RPMI7951 (cell line): ENCODE measurements around the gene IGF1R. TPM values are rescaled to one million over a fixed set of nuclear protein-coding genes. Genes with fewer than 3 reads are reported as not detected.

Experiments
- DNase-seq: peaks from one replicate; pipeline ENCODE4 v3.0.0-alpha.2; 2012; ENCODE audit warnings: low read depth
- total RNA-seq: library from RNA; depleted of rRNA; stranded (reverse); fragments of >200 nt; shearing (Covaris generic); gene quantifications from 2 replicates; pipeline ENCODE4 v1.2.3, GENCODE V29; 2014

Gene IGF1R
- total RNA-seq, 1 experiment from 2014 or later: 3.0 TPM

DNA sequence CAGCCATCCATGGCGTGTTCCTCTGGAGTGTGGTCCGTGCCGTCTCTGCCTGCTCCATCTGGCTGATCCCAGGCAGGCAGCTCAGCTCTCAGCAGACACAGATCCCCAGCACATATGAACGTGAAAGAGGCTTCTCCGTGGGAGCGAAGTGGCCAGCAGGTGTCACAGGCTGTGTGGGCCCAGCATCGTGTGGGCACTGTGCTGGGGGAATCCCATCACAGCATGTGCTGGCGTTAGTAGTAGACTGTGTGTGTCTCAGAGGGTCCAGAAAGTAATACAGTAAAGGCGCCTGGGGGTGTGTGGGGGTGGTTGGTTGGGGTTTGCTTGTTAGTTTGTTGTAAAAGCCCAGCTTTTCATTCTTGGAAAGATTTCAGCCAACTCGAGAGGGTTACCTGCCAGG lies 147.6 kb downstream of the IGF1R start:
- no peak for DNase-seq

GRCh38 chr15:98796685-98797357 lies 148.5 kb downstream of the IGF1R start:
- no peak for DNase-seq

GRCh38 chr15:98798375-98798893 lies 150.1 kb downstream of the IGF1R start:
- DNase-seq: no peak

DNA sequence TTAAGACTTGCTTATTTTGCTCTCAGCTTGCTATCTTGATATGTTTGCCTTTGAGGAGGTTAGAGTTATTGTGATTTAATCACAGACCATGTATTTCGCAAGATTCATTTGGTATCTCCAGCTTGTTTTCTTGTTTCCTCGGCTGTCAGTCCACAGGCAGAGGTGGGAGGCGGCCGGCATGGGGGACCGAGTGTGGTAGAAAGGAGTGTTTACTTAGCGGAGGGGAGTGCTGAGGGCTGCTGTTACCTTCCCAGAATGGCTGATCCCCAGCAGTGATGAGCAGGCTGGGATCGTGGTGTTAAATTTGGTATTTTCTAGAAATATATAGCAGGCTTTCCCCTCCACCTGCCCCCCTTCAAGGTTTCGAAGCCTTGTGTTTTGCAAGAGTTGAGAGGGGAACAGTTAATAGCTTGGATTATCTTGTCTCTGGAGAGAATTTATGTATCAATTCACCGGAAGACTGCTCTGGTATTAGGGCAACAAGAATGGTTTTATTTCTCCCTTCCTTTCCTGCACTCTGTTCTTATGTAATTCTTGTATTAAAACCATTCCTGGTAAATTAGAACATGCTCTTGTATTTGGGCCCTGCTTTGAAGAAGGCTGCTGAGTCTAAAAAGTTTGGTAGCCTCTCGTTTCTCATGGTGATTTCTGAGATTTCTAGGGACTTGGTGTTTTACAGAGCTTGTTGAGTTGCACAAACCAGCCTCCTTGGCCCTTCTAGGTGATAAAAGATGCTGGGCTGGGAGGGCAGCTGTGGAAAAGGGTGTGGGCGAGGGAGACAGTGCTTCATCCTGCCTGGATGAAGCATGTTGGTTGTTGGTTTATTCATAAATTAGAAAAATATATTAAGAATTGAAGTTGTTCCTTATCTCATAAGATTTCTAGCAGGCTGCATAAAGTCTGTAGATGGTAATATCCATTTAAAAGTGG lies 151.4 kb downstream of the IGF1R start:
- no peak for DNase-seq

GRCh38 chr15:98800437-98801233 lies 152.3 kb downstream of the IGF1R start:
- peak; percentile 74 for DNase-seq

DNA sequence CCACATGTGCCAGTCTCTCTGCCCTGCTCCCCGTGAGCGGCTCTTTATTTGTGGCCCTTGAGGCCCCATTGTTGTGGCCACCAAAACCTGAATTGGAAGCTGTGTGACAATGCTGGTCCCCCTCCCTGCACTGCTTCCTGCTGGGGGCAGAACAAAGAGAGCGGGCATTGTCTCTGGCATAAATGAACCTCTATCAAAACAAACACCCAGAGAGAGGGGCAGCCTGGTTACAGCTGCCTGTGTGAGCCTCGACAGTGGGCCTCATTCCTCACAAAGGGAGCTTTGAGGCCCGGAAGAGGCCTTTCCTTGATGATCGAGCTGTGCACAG lies 152.9 kb downstream of the IGF1R start:
- DNase-seq: no peak

- no peak for DNase-seq
These were observed 153.8 kb downstream of the IGF1R start for GRCh38 chr15:98802187-98802586.

- DNase-seq: peak; percentile 44
These were observed 155.1 kb downstream of the IGF1R start for GRCh38 chr15:98803228-98804056.

DNA sequence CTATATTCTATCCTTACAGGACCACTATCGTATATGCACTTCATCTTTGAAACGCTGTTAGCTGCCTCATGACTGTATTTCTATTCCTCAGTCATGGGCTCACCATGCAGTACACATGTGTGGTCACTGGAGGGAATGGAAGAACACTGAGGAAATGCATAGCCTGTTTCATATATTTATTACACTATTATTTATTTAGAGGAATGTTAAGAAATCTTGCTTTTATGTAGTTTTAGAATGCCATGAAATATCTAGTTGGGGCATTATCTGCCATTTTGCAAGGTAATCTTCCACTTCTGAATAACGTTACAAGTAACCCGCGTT lies 155.7 kb downstream of the IGF1R start:
- no peak for DNase-seq

- DNase-seq: no peak
These were observed 157.3 kb downstream of the IGF1R start for GRCh38 chr15:98805434-98806274.

- DNase-seq: no peak
These were observed 158.0 kb downstream of the IGF1R start for GRCh38 chr15:98806275-98806895.

- DNase-seq: peak; percentile 63
These were observed 158.9 kb downstream of the IGF1R start for GRCh38 chr15:98807262-98807661.

DNA sequence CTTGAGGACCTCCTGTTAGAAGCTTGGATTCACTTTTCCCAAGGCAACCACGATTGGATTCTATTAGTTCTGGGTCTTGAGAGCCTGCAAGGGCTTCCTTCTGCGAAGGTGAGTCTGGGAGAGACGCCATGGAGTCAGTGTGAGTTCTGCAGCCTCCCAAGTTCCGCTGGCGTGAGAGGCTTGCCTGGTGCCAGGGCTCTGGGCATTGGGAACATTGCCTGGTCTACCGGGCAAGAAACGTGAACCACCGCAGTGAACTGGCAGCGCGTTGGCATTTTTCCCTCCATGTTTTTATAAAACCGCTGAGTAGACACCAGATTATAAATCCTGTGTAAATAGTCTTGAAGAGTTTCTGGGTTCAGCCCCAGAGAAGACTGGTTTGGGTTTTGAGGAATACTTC lies 160.9 kb downstream of the IGF1R start:
- DNase-seq: no peak

DNA sequence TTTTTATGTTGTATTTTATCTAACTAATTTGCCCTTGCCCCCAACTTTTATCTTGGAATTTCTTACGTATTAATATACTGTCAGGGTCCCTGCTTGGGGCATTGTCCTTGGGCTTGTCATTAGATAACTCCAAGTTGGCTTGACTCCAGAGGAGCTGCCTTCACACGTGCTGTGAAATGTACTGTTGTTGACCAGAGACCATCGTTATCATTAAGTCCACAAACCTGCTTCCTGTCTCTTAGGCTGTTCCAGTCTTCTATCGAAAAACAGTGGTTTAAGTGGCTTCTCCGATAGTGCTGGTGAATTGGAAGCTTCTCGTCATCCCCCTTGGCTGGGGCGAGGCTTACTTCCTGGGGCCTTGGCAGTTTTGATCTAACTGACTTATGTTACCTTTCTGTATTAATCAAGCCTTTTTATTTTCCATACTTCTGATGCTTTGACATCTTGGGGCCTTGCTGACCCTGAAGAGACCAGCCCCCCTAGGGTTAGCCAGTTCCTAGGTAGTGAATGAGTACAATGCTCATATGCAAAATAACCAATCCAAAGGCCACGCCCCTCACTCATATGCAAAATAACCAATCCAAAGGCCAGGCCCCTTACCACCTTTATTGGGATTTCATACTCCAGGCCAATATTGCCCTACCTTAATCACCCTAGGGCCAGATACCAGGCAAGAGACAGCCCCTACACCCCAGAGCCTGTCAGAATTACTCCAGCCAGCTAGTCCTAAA lies 164.5 kb downstream of the IGF1R start:
- DNase-seq: no peak

- DNase-seq: no peak
These were observed 165.6 kb downstream of the IGF1R start for GRCh38 chr15:98813951-98814350.

DNA sequence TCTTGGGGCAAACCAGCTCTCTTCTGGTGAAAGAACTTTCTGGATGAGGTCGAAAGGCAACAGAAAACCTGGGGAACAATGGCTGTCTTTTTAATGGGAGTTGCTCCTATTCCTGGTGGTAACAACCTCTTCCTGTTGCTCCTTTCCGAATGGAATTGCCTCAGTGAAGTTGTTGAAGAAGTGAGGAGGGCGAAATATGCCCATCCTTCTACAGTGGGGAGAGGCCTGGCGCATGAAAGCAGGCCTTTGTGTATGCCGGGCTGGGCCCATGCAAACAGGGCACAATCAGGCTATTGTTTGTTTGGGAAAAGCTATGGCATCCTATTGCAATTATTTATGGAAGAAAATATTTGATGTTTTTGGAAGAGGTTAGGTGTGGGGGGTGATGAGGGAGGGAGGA lies 166.9 kb downstream of the IGF1R start:
- DNase-seq: peak; percentile 51

GRCh38 chr15:98817745-98818144 lies 169.4 kb downstream of the IGF1R start:
- no peak for DNase-seq

DNA sequence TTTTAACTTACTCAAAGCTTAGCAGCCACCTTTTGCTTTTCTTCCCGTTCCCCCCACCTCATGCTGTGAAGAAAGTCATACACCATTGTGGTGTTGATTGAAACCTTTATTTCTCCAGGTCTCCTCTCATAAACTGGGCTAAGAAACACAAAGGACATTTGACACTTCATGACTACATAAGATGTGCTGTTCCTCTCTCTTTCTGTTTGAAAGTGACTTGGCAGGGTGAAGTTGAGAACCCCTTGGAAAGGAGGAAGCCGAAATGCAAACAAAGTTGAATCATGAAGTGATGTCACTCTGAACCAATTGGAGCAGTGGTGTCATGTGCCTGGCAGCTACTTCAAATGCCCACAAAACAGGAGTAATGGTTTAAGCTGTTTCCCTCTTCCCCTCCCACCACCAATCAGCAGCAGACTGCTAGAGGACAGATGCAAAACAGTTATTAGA lies 174.7 kb downstream of the IGF1R start:
- peak; percentile 67 for DNase-seq

DNA sequence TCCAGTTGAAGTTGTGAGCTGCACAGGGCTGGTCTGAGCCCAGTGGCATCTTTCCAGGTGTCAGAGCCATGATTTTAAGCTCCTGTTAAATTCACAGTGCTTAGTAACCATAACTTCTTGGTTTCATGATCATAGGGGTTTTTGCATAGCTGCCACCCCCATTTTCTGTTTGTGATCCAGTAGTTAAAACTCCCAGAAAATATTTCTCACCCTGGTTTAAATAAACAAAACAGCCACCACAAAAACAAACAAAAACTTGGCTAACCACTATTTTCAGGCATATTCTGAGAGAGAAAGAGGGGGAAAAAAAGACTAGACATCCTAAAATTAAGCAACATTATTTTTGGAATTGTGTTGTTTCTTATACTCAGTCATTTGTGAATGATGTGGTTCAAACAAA lies 175.3 kb downstream of the IGF1R start:
- DNase-seq: no peak
